Activated T-helper 17 cell treated with anti-CD3 and anti-CD28 coated beads, Interleukin-2, amount 50 U/mL, for 72 hours (primary cell): ENCODE results near the gene LIN54. TPM values are rescaled to one million over a fixed set of nuclear protein-coding genes. Genes with fewer than 3 reads are reported as not detected.

Source experiments
- total RNA-seq, 2 donors: library from RNA; stranded (reverse); gene quantifications; one replicate each; pipeline ENCODE4 v1.2.3, GENCODE V29; 2022

LIN54 gene
- total RNA-seq, 2 donors from 2014 or later: 19.3 to 20.4 TPM

Other genes starting within 250 kb of the LIN54 start
- gene SCD5, start 212.0 kb downstream of the LIN54 start, total RNA-seq: under 1 TPM; 0.21 to 0.91 TPM
- gene SEC31A, start 119.7 kb downstream of the LIN54 start, total RNA-seq: 100 to 1,000 TPM in 1 of 2 donors, 10 to 100 TPM in 1; 82.6 to 124 TPM
- 1 to 10 TPM; 1.5 to 1.9 TPM for gene THAP9, start 110.1 kb downstream of the LIN54 start, total RNA-seq
- 10 to 100 TPM; 18.6 to 24.4 TPM for gene COPS4, start 24.4 kb upstream of the LIN54 start, total RNA-seq
- gene PLAC8, start 103.9 kb upstream of the LIN54 start, total RNA-seq: 10 to 100 TPM; 19.9 to 58.9 TPM